Measurements from ENCODE around the gene KIF26B.

KIF26B gene

DNA sequence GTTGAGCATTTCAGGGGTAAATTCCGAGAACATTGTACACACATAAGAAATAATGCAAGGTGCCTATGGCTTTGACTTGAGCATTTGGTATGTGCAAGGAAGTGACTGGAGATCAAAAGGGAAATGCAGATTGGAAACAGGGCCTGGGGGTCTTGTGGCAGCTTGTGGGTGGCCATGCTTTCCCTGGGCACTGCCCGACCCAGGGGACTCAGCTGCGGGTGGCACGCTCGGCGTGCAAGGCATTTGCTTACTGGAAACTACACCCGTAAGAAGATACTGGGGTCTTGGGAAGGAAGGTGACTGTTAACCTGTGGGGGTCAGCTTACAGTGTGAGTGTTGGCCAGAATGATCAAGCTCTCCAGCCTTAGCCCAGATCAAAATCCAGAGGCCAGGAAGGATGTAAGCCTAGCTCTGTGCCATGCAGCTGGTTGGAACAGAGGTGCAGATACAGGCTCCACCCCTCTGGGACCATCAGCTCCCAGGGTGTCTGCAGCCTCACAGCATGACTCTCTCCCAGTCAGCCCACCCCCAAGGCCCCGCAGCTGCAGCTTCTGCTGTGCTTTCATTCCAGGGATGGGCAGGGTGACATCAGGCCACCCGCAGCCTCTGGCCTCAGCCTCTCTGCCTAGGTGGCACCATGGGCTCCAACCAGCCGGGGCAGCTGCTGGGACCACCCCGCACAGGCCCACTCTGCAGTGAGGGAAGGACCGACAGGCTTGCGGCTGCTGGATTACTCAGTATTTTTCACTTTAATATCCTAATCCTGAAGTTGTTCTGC, 55.1 kb downstream of the KIF26B start:
- peaks cover 37% of the 10 kb centered on the region for H3K9me3 ChIP-seq (ENCODE audit: insufficient read depth, low read length)
- TF ChIP-seq YY1 (IDR thresholded peaks at IDR 0.05; ENCODE audit: insufficient read depth, insufficient read length) = no peak
- no peak for TF ChIP-seq ZNF274 (IDR thresholded peaks at IDR 0.05; ENCODE audit: low read depth, low read length)
- TF ChIP-seq SUZ12 (IDR thresholded peaks at IDR 0.05; ENCODE audit: extremely low read depth, insufficient read depth, insufficient read length) = no peak
- no peaks in the 10 kb centered on the region for H3K27me3 ChIP-seq (ENCODE audit: insufficient read depth, insufficient read length)
- DNase-seq (ENCODE audit: low read depth, low spot score) = no peak
- H3K9ac ChIP-seq (ENCODE audit: insufficient read length, low read depth) = no peak overlapping the region
- H3K4me3 ChIP-seq (ENCODE audit: insufficient read length, low read depth) = no peak overlapping the region
- H3K4me1 ChIP-seq (ENCODE audit: insufficient read depth, insufficient read length) = peaks cover 5% of the 10 kb centered on the region
- no peaks in the 10 kb centered on the region for H3K36me3 ChIP-seq (ENCODE audit: insufficient read depth, insufficient read length, low read length)

DNA sequence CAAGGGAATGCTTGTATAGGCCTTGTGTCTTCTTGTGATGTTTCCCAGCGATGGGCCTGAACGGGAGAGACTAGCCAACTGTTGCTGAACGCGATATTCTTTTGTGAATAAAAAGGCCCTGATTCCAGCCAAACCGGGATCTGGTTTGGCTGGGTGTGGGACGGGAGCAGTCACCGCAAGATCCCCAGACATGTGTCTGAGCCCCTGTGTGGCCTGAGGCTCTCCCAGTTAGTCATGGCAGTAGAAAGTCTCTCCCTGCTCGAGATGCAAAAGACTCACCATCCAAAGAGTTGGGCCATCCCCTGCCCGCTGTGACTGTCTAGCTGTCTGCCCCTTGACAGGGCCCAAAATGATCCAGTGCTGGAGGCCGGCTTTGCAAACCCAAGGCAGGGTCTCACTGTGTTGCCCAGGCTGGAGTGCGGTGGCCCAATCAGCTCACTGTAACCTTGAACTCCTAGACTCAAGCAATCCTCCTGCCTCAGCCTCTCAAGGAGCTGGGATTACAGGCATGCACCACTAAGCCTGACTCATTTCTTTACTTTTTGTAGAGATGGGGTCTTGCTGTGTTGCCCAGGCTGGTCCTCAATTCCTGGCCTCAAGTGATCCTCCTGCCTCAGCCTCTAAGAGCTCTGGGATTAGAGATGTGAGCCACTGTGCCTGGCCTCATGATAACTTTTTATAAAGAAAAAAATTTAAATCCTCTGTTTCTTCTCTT, 56.4 kb downstream of the KIF26B start:
- H3K4me3 ChIP-seq (ENCODE audit: insufficient read length, low read depth) = no peak overlapping the region
- no peak for DNase-seq (ENCODE audit: low read depth, low spot score)

DNA sequence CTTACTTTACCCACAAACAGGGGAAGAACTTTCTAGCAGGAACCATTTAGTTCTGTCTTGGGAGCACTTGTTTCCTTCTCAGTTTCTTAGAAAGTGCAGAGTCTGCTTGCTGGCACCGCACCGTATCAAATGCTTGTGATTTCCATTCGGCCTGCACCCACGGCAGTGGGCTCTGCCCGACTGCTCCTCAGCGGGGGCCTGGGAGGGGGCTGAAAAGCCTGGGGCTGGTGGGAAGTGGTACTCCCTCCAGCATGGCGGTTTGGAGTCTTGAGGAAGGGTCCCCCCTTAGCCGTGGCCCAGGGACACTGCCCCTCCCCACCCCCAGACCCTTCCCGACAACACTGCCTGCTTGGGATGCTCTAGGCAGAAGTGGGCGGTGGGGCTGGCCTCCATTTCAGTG, 57.0 kb downstream of the KIF26B start:
- DNase-seq (ENCODE audit: low read depth, low spot score) = no peak
- Histone ChIP-seq H3K36me3 (ENCODE audit: insufficient read depth, insufficient read length, low read length) (no peaks in the 10 kb centered on the region), H3K4me3 (ENCODE audit: insufficient read length, low read depth) (no peak overlapping the region), H3K9ac (ENCODE audit: insufficient read length, low read depth) (no peak overlapping the region), H3K27me3 (ENCODE audit: insufficient read depth, insufficient read length) (no peaks in the 10 kb centered on the region), H3K9me3 (ENCODE audit: insufficient read depth, low read length) (peaks cover 20% of the 10 kb centered on the region), H3K4me1 (ENCODE audit: insufficient read depth, insufficient read length) (peaks cover 9% of the 10 kb centered on the region)
- TF ChIP-seq ZNF274 (IDR thresholded peaks at IDR 0.05; ENCODE audit: low read depth, low read length) (no peak), YY1 (IDR thresholded peaks at IDR 0.05; ENCODE audit: insufficient read depth, insufficient read length) (no peak), SUZ12 (IDR thresholded peaks at IDR 0.05; ENCODE audit: extremely low read depth, insufficient read depth, insufficient read length) (no peak)

More for the DNA sequence above, 56.4 kb downstream of the KIF26B start:
- TF ChIP-seq SUZ12 (IDR thresholded peaks at IDR 0.05; ENCODE audit: extremely low read depth, insufficient read depth, insufficient read length) (no peak), YY1 (IDR thresholded peaks at IDR 0.05; ENCODE audit: insufficient read depth, insufficient read length) (no peak), ZNF274 (IDR thresholded peaks at IDR 0.05; ENCODE audit: low read depth, low read length) (no peak)
- peaks cover 9% of the 10 kb centered on the region for H3K4me1 ChIP-seq (ENCODE audit: insufficient read depth, insufficient read length)
- no peaks in the 10 kb centered on the region for H3K27me3 ChIP-seq (ENCODE audit: insufficient read depth, insufficient read length)
- H3K9me3 ChIP-seq (ENCODE audit: insufficient read depth, low read length) = peaks cover 26% of the 10 kb centered on the region
- no peaks in the 10 kb centered on the region for H3K36me3 ChIP-seq (ENCODE audit: insufficient read depth, insufficient read length, low read length)
- H3K9ac ChIP-seq (ENCODE audit: insufficient read length, low read depth) = no peak overlapping the region

DNA sequence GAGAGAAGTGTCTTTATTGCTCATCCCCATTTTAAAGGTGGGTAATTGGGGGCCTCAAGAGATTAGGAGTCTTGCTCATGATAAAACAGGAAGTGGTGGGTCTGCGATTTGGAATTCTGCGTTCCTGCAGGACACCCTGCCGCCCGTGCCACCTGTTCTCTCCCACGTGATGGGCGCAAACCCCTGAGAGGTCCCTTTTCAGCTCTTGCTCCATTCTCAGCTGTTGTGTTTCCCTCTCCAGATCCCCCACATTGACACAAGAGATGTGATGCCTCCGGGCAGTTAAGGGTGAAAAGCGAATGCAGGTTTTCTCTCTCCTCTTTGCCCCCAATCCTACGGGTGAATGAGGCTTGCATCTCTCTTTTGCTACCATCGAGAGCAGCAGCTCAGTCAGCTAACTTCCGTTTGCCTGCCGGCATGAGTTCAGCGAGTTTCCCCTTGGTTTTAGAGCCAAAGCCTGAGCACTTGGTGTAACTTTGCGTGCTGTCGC, 57.5 kb downstream of the KIF26B start:
- no peak for DNase-seq (ENCODE audit: low read depth, low spot score)
- Histone ChIP-seq H3K4me3 (ENCODE audit: insufficient read length, low read depth) (no peak overlapping the region), H3K4me1 (ENCODE audit: insufficient read depth, insufficient read length) (peaks cover 9% of the 10 kb centered on the region), H3K27me3 (ENCODE audit: insufficient read depth, insufficient read length) (no peaks in the 10 kb centered on the region), H3K36me3 (ENCODE audit: insufficient read depth, insufficient read length, low read length) (no peaks in the 10 kb centered on the region), H3K9ac (ENCODE audit: insufficient read length, low read depth) (no peak overlapping the region), H3K9me3 (ENCODE audit: insufficient read depth, low read length) (peaks cover 15% of the 10 kb centered on the region)
- no peak for TF ChIP-seq ZNF274 (IDR thresholded peaks at IDR 0.05; ENCODE audit: low read depth, low read length)
- TF ChIP-seq YY1 (IDR thresholded peaks at IDR 0.05; ENCODE audit: insufficient read depth, insufficient read length) = no peak
- TF ChIP-seq SUZ12 (IDR thresholded peaks at IDR 0.05; ENCODE audit: extremely low read depth, insufficient read depth, insufficient read length) = no peak

DNA sequence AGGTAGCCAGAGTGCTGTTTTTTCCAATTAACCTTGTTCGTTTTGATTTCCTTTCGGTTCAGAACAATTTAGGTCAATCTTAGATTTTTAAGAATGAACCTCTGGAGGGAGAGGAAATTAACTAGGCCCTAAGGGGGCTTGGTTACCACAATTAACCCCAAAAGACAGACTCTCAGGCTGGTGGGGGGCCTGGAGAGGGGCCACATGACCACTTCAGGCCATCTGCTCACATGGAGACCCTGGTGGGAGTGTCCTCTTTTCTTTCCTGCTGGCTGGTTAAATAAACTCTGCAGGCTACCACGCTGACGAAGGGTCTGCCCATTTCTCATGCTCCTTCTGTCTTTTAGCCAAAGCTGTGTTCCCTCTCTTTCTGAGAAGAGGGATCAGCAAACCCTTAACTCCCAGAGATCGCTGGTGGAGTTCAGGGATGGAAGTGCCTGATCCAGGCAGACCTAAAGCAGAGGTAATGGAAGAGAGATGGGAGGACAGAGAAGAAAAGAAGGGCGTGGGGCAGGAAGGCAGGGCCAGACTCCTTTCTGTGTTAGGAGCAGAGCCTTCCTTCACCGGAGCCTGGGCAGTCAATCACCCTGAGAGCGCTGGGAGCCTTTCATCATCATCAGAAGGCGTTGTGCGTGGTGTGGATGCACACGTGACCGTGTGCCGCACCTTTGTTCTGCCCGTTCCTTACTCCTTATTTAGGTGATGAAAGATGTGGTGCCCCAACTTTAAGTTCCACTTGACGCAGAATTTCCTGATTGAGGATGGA, 58.5 kb downstream of the KIF26B start:
- no peak for TF ChIP-seq ZNF274 (IDR thresholded peaks at IDR 0.05; ENCODE audit: low read depth, low read length)
- peaks cover 9% of the 10 kb centered on the region for H3K4me1 ChIP-seq (ENCODE audit: insufficient read depth, insufficient read length)
- no peak overlapping the region for H3K9ac ChIP-seq (ENCODE audit: insufficient read length, low read depth)
- DNase-seq (ENCODE audit: low read depth, low spot score) = no peak
- H3K36me3 ChIP-seq (ENCODE audit: insufficient read depth, insufficient read length, low read length) = no peaks in the 10 kb centered on the region
- no peak overlapping the region for H3K4me3 ChIP-seq (ENCODE audit: insufficient read length, low read depth)
- H3K27me3 ChIP-seq (ENCODE audit: insufficient read depth, insufficient read length) = no peaks in the 10 kb centered on the region
- peaks cover 5% of the 10 kb centered on the region; the same call in 1 of the 2 replicates for H3K9me3 ChIP-seq (ENCODE audit: insufficient read depth, low read length)

DNA sequence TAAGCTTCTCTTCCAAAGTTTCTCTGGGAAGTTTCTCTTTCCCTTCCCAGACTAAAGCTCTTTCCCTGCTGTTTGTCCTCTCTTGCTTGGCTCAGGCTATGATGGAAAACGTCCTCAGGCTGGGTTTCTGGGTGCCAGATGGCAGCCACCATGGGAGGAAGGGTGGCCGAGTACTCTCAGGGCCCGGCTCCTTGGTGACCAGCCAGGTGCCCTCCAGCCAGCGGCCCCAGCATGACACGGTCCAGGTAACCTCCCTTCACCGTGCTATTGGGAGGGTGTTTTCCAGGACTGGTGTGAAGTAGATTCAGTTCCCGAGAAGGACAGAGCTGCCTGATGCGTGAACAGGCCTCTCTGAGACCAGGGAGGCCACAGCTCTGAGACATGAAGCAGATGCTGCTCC, 60.3 kb downstream of the KIF26B start:
- no peaks in the 10 kb centered on the region for H3K36me3 ChIP-seq (ENCODE audit: insufficient read depth, insufficient read length, low read length)
- DNase-seq (ENCODE audit: low read depth, low spot score) = no peak
- no peak overlapping the region for H3K4me3 ChIP-seq (ENCODE audit: insufficient read length, low read depth)
- no peak overlapping the region for H3K9ac ChIP-seq (ENCODE audit: insufficient read length, low read depth)
- H3K27me3 ChIP-seq (ENCODE audit: insufficient read depth, insufficient read length) = no peaks in the 10 kb centered on the region
- no peaks in the 10 kb centered on the region for H3K9me3 ChIP-seq (ENCODE audit: insufficient read depth, low read length)
- no peak for TF ChIP-seq SUZ12 (IDR thresholded peaks at IDR 0.05; ENCODE audit: extremely low read depth, insufficient read depth, insufficient read length)
- no peak for TF ChIP-seq YY1 (IDR thresholded peaks at IDR 0.05; ENCODE audit: insufficient read depth, insufficient read length)
- peaks cover 9% of the 10 kb centered on the region for H3K4me1 ChIP-seq (ENCODE audit: insufficient read depth, insufficient read length)

Measured in NT2/D1 (cell line).